ENCODE data around the gene GBP6.
"Not testable (repeated sequence)": the region's sequence is repeated elsewhere in the genome, so short reads cannot be mapped to it uniquely, and the experiment has no call there.

DNA sequence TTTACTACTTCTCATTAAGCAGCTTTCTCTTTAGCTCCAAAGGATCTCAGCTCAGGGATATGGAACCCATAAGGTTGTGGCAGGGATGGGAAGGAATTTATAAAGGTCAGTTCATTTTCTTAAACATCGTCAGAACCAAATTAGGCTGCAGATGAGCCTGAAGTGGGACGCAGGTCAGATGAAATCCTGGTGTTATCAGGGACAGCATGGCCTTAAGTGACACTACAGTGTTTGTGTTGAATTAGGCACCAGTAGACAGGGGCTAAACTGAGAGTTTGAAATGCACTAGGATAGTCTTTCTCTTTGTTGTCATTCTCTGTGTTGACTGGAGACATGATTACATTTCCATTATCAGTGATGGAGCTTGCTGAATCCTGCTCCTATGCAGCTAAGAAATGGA, 43.9 kb downstream of the GBP6 start:
- not testable (repeated sequence) for TF ChIP-seq EZH2 (IDR thresholded peaks at IDR 0.05; ENCODE audit: borderline replicate concordance, low read depth, low read length, severe bottlenecking); CTCF (IDR thresholded peaks at IDR 0.05; ENCODE audit: borderline replicate concordance, extremely low read depth, low read length, poor library complexity, severe bottlenecking)
